Measurements from ENCODE around the gene ALX4. TPM values are rescaled to one million over a fixed set of nuclear protein-coding genes. Genes with fewer than 3 reads are reported as not detected.

Gene ALX4
- total and polyA plus RNA-seq, 5 donors from 2014 or later, result not detected

GRCh38 chr11:44307340-44308099 is 2.4 kb downstream of the ALX4 start:
- no peak overlapping the region for H3K4me3 ChIP-seq (ENCODE audit: low read depth, low read length)
- no peaks in the 10 kb centered on the region for H3K36me3 Mint-ChIP-seq
- H3K27me3 ChIP-seq (ENCODE audit: control insufficient read depth, insufficient read depth, low read length), result peaks cover 22% of the 10 kb centered on the region
- H3K27ac Mint-ChIP-seq, result no peak overlapping the region
- peaks cover 0 to 4% (median 0%) of the 10 kb centered on the region in 7 donors for H3K9me3 Mint-ChIP-seq
- no peaks in the 10 kb centered on the region for H3K36me3 ChIP-seq (ENCODE audit: control insufficient read depth, insufficient read depth, low read length)
- peaks cover 91% of the 10 kb centered on the region for H3K27me3 Mint-ChIP-seq
- H3K9me3 ChIP-seq (ENCODE audit: control insufficient read depth in 2 of 2, low read length in 2 of 2), result no peaks in the 10 kb centered on the region
- DNase-seq, result no peak
- peak overlapping the region; percentile 41 to 74 (median 52) for H3K4me3 Mint-ChIP-seq
- no peak for ATAC-seq (ENCODE audit: low read depth in 2 of 2)
- H3K4me1 ChIP-seq (ENCODE audit: control insufficient read depth, insufficient read depth, low read length, poor library complexity, severe bottlenecking), result peaks cover 38% of the 10 kb centered on the region
- H3K27ac ChIP-seq (ENCODE audit: insufficient read depth, low read length, poor library complexity, severe bottlenecking), result no peak overlapping the region
- peaks cover 5 to 48% (median 18%) of the 10 kb centered on the region in 4 donors for H3K4me1 Mint-ChIP-seq

GRCh38 chr11:44306918-44307244 is 3.1 kb downstream of the ALX4 start:
- Mint-ChIP-seq H3K27ac (no peak overlapping the region), H3K36me3 (no peaks in the 10 kb centered on the region), H3K27me3 (peaks cover 91% of the 10 kb centered on the region), H3K4me1 (peaks cover 5 to 47% (median 18%) of the 10 kb centered on the region in 4 donors), H3K9me3 (peaks cover 0 to 3% (median 0%) of the 10 kb centered on the region in 7 donors), H3K4me3 (peak overlapping the region; percentile 47 to 90 (median 71))
- H3K9me3 ChIP-seq (ENCODE audit: control insufficient read depth in 2 of 2, low read length in 2 of 2), result no peaks in the 10 kb centered on the region
- H3K27me3 ChIP-seq (ENCODE audit: control insufficient read depth, insufficient read depth, low read length), result peaks cover 22% of the 10 kb centered on the region
- peaks cover 38% of the 10 kb centered on the region for H3K4me1 ChIP-seq (ENCODE audit: control insufficient read depth, insufficient read depth, low read length, poor library complexity, severe bottlenecking)
- no peaks in the 10 kb centered on the region for H3K36me3 ChIP-seq (ENCODE audit: control insufficient read depth, insufficient read depth, low read length)
- DNase-seq (no peak), ATAC-seq (ENCODE audit: low read depth in 2 of 2) (no peak)
- H3K27ac ChIP-seq (ENCODE audit: insufficient read depth, low read length, poor library complexity, severe bottlenecking), result no peak overlapping the region
- H3K4me3 ChIP-seq (ENCODE audit: low read depth, low read length), result no peak overlapping the region

GRCh38 chr11:44306052-44306917 is 3.7 kb downstream of the ALX4 start:
- Mint-ChIP-seq H3K36me3 (no peaks in the 10 kb centered on the region), H3K9me3 (peaks cover 0 to 3% (median 0%) of the 10 kb centered on the region in 7 donors), H3K4me3 (peak overlapping the region; percentile 83 to 93 (median 88)), H3K4me1 (peaks cover 5 to 44% (median 18%) of the 10 kb centered on the region in 4 donors), H3K27me3 (peaks cover 91% of the 10 kb centered on the region), H3K27ac (peak overlapping the region in 1 of 3 donors; percentile 5)
- peak in 1 of 3 donors; percentile 36 for DNase-seq
- Histone ChIP-seq H3K4me3 (ENCODE audit: low read depth, low read length) (peak overlapping the region; percentile 72), H3K27ac (ENCODE audit: insufficient read depth, low read length, poor library complexity, severe bottlenecking) (no peak overlapping the region), H3K4me1 (ENCODE audit: control insufficient read depth, insufficient read depth, low read length, poor library complexity, severe bottlenecking) (peaks cover 38% of the 10 kb centered on the region), H3K27me3 (ENCODE audit: control insufficient read depth, insufficient read depth, low read length) (peaks cover 21% of the 10 kb centered on the region), H3K36me3 (ENCODE audit: control insufficient read depth, insufficient read depth, low read length) (no peaks in the 10 kb centered on the region), H3K9me3 (ENCODE audit: control insufficient read depth in 2 of 2, low read length in 2 of 2) (no peaks in the 10 kb centered on the region)
- ATAC-seq (ENCODE audit: low read depth in 2 of 2), result no peak

- Histone ChIP-seq H3K4me3 (ENCODE audit: low read depth, low read length) (peak overlapping the region; percentile 72), H3K9me3 (ENCODE audit: control insufficient read depth in 2 of 2, low read length in 2 of 2) (no peaks in the 10 kb centered on the region), H3K4me1 (ENCODE audit: control insufficient read depth, insufficient read depth, low read length, poor library complexity, severe bottlenecking) (peaks cover 38% of the 10 kb centered on the region), H3K27ac (ENCODE audit: insufficient read depth, low read length, poor library complexity, severe bottlenecking) (no peak overlapping the region), H3K27me3 (ENCODE audit: control insufficient read depth, insufficient read depth, low read length) (peaks cover 19% of the 10 kb centered on the region), H3K36me3 (ENCODE audit: control insufficient read depth, insufficient read depth, low read length) (no peaks in the 10 kb centered on the region)
- Mint-ChIP-seq H3K27ac (no peak overlapping the region), H3K36me3 (no peaks in the 10 kb centered on the region), H3K27me3 (peaks cover 84% of the 10 kb centered on the region), H3K4me3 (peak overlapping the region; percentile 83 to 93 (median 88)), H3K4me1 (peaks cover 5 to 39% (median 15%) of the 10 kb centered on the region in 4 donors), H3K9me3 (peaks cover 0 to 2% (median 0%) of the 10 kb centered on the region in 7 donors)
- DNase-seq, result peak in 1 of 3 donors; percentile 74
- ATAC-seq (ENCODE audit: low read depth in 2 of 2), result no peak
Observed at GRCh38 chr11:44305470-44306051, 4.4 kb downstream of the ALX4 start.

- Mint-ChIP-seq H3K9me3 (peaks cover 0 to 3% (median 0%) of the 10 kb centered on the region in 7 donors), H3K4me3 (peak overlapping the region; percentile 83 to 93 (median 88)), H3K27me3 (peaks cover 79% of the 10 kb centered on the region), H3K4me1 (peaks cover 5 to 39% (median 13%) of the 10 kb centered on the region in 4 donors), H3K36me3 (no peaks in the 10 kb centered on the region), H3K27ac (no peak overlapping the region)
- no peak for DNase-seq
- H3K4me3 ChIP-seq (ENCODE audit: low read depth, low read length), result peak overlapping the region; percentile 72
- H3K4me1 ChIP-seq (ENCODE audit: control insufficient read depth, insufficient read depth, low read length, poor library complexity, severe bottlenecking), result peaks cover 36% of the 10 kb centered on the region
- H3K27ac ChIP-seq (ENCODE audit: insufficient read depth, low read length, poor library complexity, severe bottlenecking), result no peak overlapping the region
- H3K36me3 ChIP-seq (ENCODE audit: control insufficient read depth, insufficient read depth, low read length), result no peaks in the 10 kb centered on the region
- ATAC-seq (ENCODE audit: low read depth in 2 of 2), result no peak
- H3K27me3 ChIP-seq (ENCODE audit: control insufficient read depth, insufficient read depth, low read length), result peaks cover 19% of the 10 kb centered on the region
- no peaks in the 10 kb centered on the region for H3K9me3 ChIP-seq (ENCODE audit: control insufficient read depth in 2 of 2, low read length in 2 of 2)
Observed at GRCh38 chr11:44305026-44305469, 4.9 kb downstream of the ALX4 start.

- no peaks in the 10 kb centered on the region for H3K36me3 Mint-ChIP-seq
- Histone ChIP-seq H3K27me3 (ENCODE audit: control insufficient read depth, insufficient read depth, low read length) (peaks cover 19% of the 10 kb centered on the region), H3K27ac (ENCODE audit: insufficient read depth, low read length, poor library complexity, severe bottlenecking) (no peak overlapping the region), H3K4me1 (ENCODE audit: control insufficient read depth, insufficient read depth, low read length, poor library complexity, severe bottlenecking) (peaks cover 31% of the 10 kb centered on the region), H3K4me3 (ENCODE audit: low read depth, low read length) (peak overlapping the region; percentile 72), H3K9me3 (ENCODE audit: control insufficient read depth in 2 of 2, low read length in 2 of 2) (no peaks in the 10 kb centered on the region), H3K36me3 (ENCODE audit: control insufficient read depth, insufficient read depth, low read length) (no peaks in the 10 kb centered on the region)
- ATAC-seq (ENCODE audit: low read depth in 2 of 2) (no peak), DNase-seq (peak in 1 of 3 donors; percentile 12)
- peak overlapping the region; percentile 47 to 90 (median 84) for H3K4me3 Mint-ChIP-seq
- peaks cover 0 to 3% (median 0%) of the 10 kb centered on the region in 7 donors for H3K9me3 Mint-ChIP-seq
- H3K27ac Mint-ChIP-seq, result peak overlapping the region in 1 of 3 donors; percentile 5
- peaks cover 5 to 37% (median 13%) of the 10 kb centered on the region in 4 donors for H3K4me1 Mint-ChIP-seq
- peaks cover 77% of the 10 kb centered on the region for H3K27me3 Mint-ChIP-seq
Observed at GRCh38 chr11:44304091-44305025, 5.6 kb downstream of the ALX4 start.

Measured in CD4-positive, CD25-positive, alpha-beta regulatory T cell (primary cell).